ENCODE data around the gene GPR32.

GRCh38 chr19:50739914-50740426, 30.3 kb upstream of the GPR32 start:
- TF ChIP-seq CTCF (IDR thresholded peaks at IDR 0.05) (no peak), POLR2A (IDR thresholded peaks at IDR 0.05) (no peak), EP300 (IDR thresholded peaks at IDR 0.05) (no peak), POLR2AphosphoS5 (IDR thresholded peaks at IDR 0.05) (no peak)
